Neuronal stem cell (in vitro differentiated cells): ENCODE results near the gene PSMD12.
"Not testable (repeated sequence)": the region's sequence is repeated elsewhere in the genome, so short reads cannot be mapped to it uniquely, and the experiment has no call there.

Source experiments
- DNase-seq: peaks from one replicate; pipeline ENCODE4 v3.0.0-alpha.2; 2013; ENCODE audit warnings: low spot score
- H2AFZ ChIP-seq: one replicate; pipeline ENCODE4 v1.6.1; 2013; ENCODE audit warnings: mild to moderate bottlenecking, low read length, inconsistent platforms
- H2AK5ac ChIP-seq: 2 replicates; pipeline ENCODE4 v1.6.1; 2013; ENCODE audit warnings: low read depth, mild to moderate bottlenecking, inconsistent platforms, low read length, moderate library complexity, mixed read lengths
- H2BK120ac ChIP-seq: 2 replicates; pipeline ENCODE4 v1.6.1; 2013; ENCODE audit warnings: low read depth, mild to moderate bottlenecking, inconsistent platforms, low read length, moderate library complexity, mixed read lengths
- H2BK12ac ChIP-seq: one replicate; pipeline ENCODE4 v1.6.1; 2013; ENCODE audit warnings: low read length, inconsistent platforms
- H2BK15ac ChIP-seq: 2 replicates; pipeline ENCODE4 v1.6.1; 2013; ENCODE audit warnings: mild to moderate bottlenecking, low read length, inconsistent platforms, mixed read lengths
- H2BK5ac ChIP-seq: one replicate; pipeline ENCODE4 v1.6.1; 2013; ENCODE audit warnings: inconsistent platforms, mild to moderate bottlenecking, low read length, moderate library complexity
- H3K14ac ChIP-seq: one replicate; pipeline ENCODE4 v1.6.1; 2013; ENCODE audit warnings: low read length, inconsistent platforms
- H3K18ac ChIP-seq: 2 replicates; pipeline ENCODE4 v1.6.1; 2013; ENCODE audit warnings: low read length, inconsistent platforms
- H3K23ac ChIP-seq: 2 replicates; pipeline ENCODE4 v1.6.1; 2013; ENCODE audit warnings: low read depth, mild to moderate bottlenecking, mixed read lengths, low read length, inconsistent platforms; ENCODE audit not compliant: poor library complexity
- H3K27ac ChIP-seq: replicated peaks from 3 replicates; pipeline ENCODE4 v1.5.1; 2013; ENCODE audit warnings: low read length, inconsistent platforms
- H3K27me3 ChIP-seq, 3 experiments: 2 replicates each; pipeline ENCODE4 v1.6.1; 2013; ENCODE audit warnings: low read length in 3 of 3, mild to moderate bottlenecking in 2 of 3, inconsistent platforms in 1 of 3, low read depth in 1 of 3, mixed read lengths in 1 of 3, moderate library complexity in 1 of 3; ENCODE audit not compliant: control insufficient read depth in 3 of 3, insufficient read depth in 3 of 3
- H3K36me3 ChIP-seq, 2 donors: replicated peaks in 1 of 2; 2 replicates each; pipeline ENCODE4 v1.6.1; 2013; ENCODE audit warnings: low read length in 2 of 2; ENCODE audit not compliant: control insufficient read depth in 2 of 2, insufficient read depth in 2 of 2
- H3K4ac ChIP-seq: 2 replicates; pipeline ENCODE4 v1.6.1; 2013; ENCODE audit warnings: inconsistent platforms, mild to moderate bottlenecking, low read length, moderate library complexity
- H3K4me1 ChIP-seq, 2 donors: 1 replicate in 1 of 2; 2 replicates in 1 of 2; pipeline ENCODE4 v1.6.1; 2013; ENCODE audit warnings: low read length in 2 of 2, low read depth in 1 of 2; ENCODE audit not compliant: control insufficient read depth in 2 of 2, insufficient read depth in 1 of 2
- H3K4me2 ChIP-seq: one replicate; pipeline ENCODE4 v1.6.1; 2013; ENCODE audit warnings: mild to moderate bottlenecking, low read length, inconsistent platforms; ENCODE audit not compliant: insufficient read depth, poor library complexity, severe bottlenecking
- H3K4me3 ChIP-seq, 2 donors: 2 replicates each; pipeline ENCODE4 v1.5.1; 2013; ENCODE audit warnings: low read length in 2 of 2, mild to moderate bottlenecking in 2 of 2, inconsistent platforms in 1 of 2, moderate library complexity in 1 of 2
- H3K79me1 ChIP-seq: one replicate; pipeline ENCODE4 v1.6.1; 2013; ENCODE audit warnings: low read depth, mild to moderate bottlenecking, inconsistent platforms, low read length, moderate library complexity
- H3K9ac ChIP-seq: one replicate; pipeline ENCODE4 v1.6.1; 2013; ENCODE audit warnings: mild to moderate bottlenecking, low read depth, low read length, inconsistent platforms; ENCODE audit not compliant: poor library complexity
- H3K9me3 ChIP-seq, 2 donors: replicated peaks in 1 of 2; 2 replicates each; pipeline versions ENCODE3 to v1.6.1; 2013; ENCODE audit warnings: low read length in 2 of 2, mild to moderate bottlenecking in 2 of 2, inconsistent platforms in 1 of 2, low read depth in 1 of 2, mixed read lengths in 1 of 2, moderate library complexity in 1 of 2; ENCODE audit not compliant: control insufficient read depth in 2 of 2, insufficient read depth in 1 of 2
- H4K8ac ChIP-seq: one replicate; pipeline ENCODE4 v1.6.1; 2013; ENCODE audit warnings: low read depth, mild to moderate bottlenecking, inconsistent platforms, low read length, moderate library complexity
- H4K91ac ChIP-seq: one replicate; pipeline ENCODE4 v1.6.1; 2013; ENCODE audit warnings: low read length, low read depth, mild to moderate bottlenecking, inconsistent platforms; ENCODE audit not compliant: poor library complexity
- WGBS, 2 donors: extraction: QIAGEN DNeasy Blood & Tissue Kit; methylation state at CpG; one replicate each; pipeline ENCODE4 v1.1.7; 2013; ENCODE audit warnings: missing lambda C conversion rate in 2 of 2, mixed read lengths in 1 of 2; ENCODE audit not compliant: insufficient read length in 2 of 2, insufficient replicate concordance in 1 of 2; ENCODE audit errors: extremely low coverage in 2 of 2; 5-methylcytosine and 5-hydroxymethylcytosine counted together

The PSMD12 gene

DNA sequence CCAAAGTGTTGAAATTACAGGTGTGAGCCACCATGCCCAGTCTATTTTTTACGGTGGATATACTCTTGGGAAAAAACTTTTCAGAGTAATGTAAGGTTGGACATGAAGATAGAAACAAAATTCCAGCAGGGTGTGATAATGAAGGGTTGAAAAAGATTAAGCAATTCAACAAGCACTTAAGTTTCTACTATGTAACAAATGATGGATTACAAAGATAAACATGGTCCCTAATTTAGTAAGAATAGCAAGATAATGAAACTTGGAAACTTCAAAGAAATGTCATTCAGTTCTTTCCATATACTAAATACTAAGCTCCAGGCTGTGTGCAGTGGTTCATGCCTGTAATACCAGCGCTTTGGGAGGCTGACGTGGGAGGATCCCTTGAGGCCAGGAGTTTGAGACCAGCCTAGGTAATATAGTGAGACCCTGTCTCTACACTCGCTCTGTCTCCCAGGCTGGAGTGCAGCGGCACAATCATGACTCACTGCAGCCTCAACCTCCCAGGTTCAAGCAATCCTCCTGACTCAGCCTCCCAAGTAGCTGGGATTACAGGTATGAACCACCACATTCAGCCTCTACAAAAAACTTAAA lies 31.0 kb downstream of the PSMD12 start:
- peaks cover 0 to 6% (median 0%) of the 10 kb centered on the region in 3 experiments for H3K27me3 ChIP-seq
- no peak overlapping the region for H4K91ac ChIP-seq
- no peak overlapping the region for H3K4me2 ChIP-seq
- no peak overlapping the region for H2BK15ac ChIP-seq
- no peak overlapping the region for H2BK120ac ChIP-seq
- no peak for DNase-seq
- no peak overlapping the region for H3K23ac ChIP-seq
- H2AFZ ChIP-seq = no peak overlapping the region
- no peak overlapping the region for H3K4me3 ChIP-seq
- no CpG with 5 or more reads among the region's 5 CpGs for WGBS, 2 donors
- no peak overlapping the region for H2AK5ac ChIP-seq
- H3K4ac ChIP-seq = no peak overlapping the region
- no peaks in the 10 kb centered on the region for H3K79me1 ChIP-seq
- H4K8ac ChIP-seq = no peak overlapping the region
- H3K9me3 ChIP-seq = no peaks in the 10 kb centered on the region
- no peak overlapping the region for H3K27ac ChIP-seq
- no peak overlapping the region for H3K18ac ChIP-seq
- H3K36me3 ChIP-seq = peaks cover 1 to 19% of the 10 kb centered on the region in 2 donors
- H3K4me1 ChIP-seq = no peaks in the 10 kb centered on the region
- H3K9ac ChIP-seq = no peak overlapping the region
- H2BK5ac ChIP-seq = no peak overlapping the region
- H2BK12ac ChIP-seq = no peak overlapping the region
- H3K14ac ChIP-seq = no peak overlapping the region

DNA sequence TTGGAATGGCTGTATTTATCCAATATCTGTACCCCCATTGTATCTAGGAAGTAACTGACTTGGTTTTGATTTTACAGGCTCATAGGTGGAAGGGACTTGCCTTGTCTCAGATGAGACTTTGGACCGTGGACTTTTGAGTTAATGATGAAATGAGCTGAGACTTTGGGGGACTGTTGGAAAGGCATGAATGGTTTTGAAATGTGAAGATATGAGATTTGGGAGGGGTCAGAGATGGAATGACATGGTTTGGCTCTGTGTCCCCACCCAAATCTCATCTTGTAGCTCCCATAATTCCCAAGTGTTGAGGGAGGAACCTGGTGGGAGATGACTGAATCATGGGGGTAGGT lies 34.2 kb downstream of the PSMD12 start:
- H3K9me3 ChIP-seq, H3K4me2 ChIP-seq, H3K9ac ChIP-seq: not testable (repeated sequence)

DNA sequence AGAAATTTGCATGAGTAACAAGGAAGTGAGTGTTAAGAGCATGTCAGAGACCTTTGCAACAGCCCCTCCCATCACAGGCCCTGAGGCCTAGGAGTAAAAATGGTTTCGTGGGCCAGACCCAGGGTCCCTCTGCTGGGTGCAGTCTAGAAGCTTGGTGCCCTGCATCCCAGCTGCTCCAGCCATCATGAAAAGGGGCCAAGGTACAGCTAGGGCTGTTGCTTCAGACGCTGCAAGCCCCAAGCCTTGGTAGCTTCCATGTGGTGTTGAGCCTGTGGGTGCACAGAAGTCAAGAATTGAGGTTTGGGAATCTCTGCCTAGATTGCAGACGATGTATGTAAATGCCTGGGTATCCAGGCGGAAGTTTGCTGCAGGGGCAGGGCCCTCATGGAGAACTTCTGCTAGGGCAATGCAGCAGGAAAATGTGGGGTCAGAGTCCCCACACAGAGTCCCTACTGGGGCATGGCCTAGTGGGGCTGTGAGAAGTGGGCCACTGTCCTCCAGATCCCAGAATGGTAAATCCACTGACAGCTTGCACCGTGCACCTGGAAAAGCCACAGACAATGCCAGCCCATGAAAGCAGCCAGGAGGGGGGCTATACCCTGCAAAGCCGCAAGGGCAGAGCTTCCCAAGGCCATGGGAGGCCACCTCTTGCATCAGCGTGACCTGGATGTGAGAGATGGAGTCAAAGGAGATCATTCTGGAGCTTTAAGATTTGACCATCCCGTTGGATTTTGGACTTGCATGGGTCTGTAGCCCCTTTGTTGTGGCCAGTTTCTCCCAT lies 34.8 kb downstream of the PSMD12 start:
- H3K27ac ChIP-seq, DNase-seq, H3K18ac ChIP-seq, H2BK12ac ChIP-seq, H2BK15ac ChIP-seq, H3K27me3 ChIP-seq, H3K23ac ChIP-seq, H3K4ac ChIP-seq, H2AK5ac ChIP-seq, H2BK120ac ChIP-seq, H3K9ac ChIP-seq, H3K4me1 ChIP-seq, H4K91ac ChIP-seq, H3K4me2 ChIP-seq, H2BK5ac ChIP-seq, H3K36me3 ChIP-seq, H3K9me3 ChIP-seq, H4K8ac ChIP-seq, H3K79me1 ChIP-seq, H3K4me3 ChIP-seq, H3K14ac ChIP-seq, H2AFZ ChIP-seq: not testable (repeated sequence)
- no CpG with 5 or more reads among the region's 8 CpGs for WGBS, 2 donors

More for the DNA sequence above, 34.2 kb downstream of the PSMD12 start:
- not testable (repeated sequence) for H2AK5ac ChIP-seq, DNase-seq, H3K27me3 ChIP-seq, H2AFZ ChIP-seq, H3K27ac ChIP-seq, H2BK12ac ChIP-seq, H2BK5ac ChIP-seq, H3K18ac ChIP-seq, H4K8ac ChIP-seq, H3K4me1 ChIP-seq, H3K36me3 ChIP-seq, H3K79me1 ChIP-seq, H3K4me3 ChIP-seq, H3K14ac ChIP-seq, H3K4ac ChIP-seq, H2BK15ac ChIP-seq, H2BK120ac ChIP-seq, H4K91ac ChIP-seq, H3K23ac ChIP-seq
- no CpG with 5 or more reads among the region's 1 CpG for WGBS, 2 donors

DNA sequence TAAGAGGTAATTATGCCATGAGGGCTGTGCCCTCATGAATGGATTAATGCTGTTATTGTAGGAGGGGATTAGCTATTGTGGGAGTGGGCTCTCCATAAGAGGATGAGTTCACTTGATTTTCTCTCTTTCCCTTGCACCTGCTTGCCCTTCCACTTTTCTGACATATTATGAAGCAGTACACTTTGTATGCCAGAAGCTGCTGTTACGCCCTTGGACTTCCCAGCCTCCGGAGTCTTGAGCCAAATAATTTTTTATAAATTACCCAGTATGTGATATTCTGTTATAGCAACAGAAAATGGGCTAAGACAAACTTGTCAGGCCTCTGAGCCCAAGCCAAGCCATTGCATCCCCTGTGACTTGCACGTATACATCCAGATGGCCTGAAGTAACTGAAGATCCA lies 38.4 kb downstream of the PSMD12 start:
- Histone ChIP-seq H2BK5ac (no peak overlapping the region), H3K36me3 (no peaks in the 10 kb centered on the region), H2AK5ac (no peak overlapping the region), H3K14ac (no peak overlapping the region), H3K27me3 (no peaks in the 10 kb centered on the region), H3K4ac (no peak overlapping the region), H3K4me3 (no peak overlapping the region), H3K4me1 (no peaks in the 10 kb centered on the region), H3K4me2 (no peak overlapping the region), H2BK12ac (no peak overlapping the region), H3K23ac (no peak overlapping the region), H4K91ac (no peak overlapping the region), H2AFZ (no peak overlapping the region), H3K18ac (no peak overlapping the region), H2BK120ac (no peak overlapping the region), H4K8ac (no peak overlapping the region), H3K27ac (no peak overlapping the region), H2BK15ac (no peak overlapping the region), H3K9ac (no peak overlapping the region), H3K79me1 (no peaks in the 10 kb centered on the region), H3K9me3 (no peaks in the 10 kb centered on the region)
- DNase-seq = no peak
- no CpG with 5 or more reads among the region's 3 CpGs for WGBS, 2 donors
